NCI-H2107 treated with DMSO at 0.1 percent for 48 hours (cell line): ENCODE data around the gene SHD.
"Not testable (repeated sequence)": the region's sequence is repeated elsewhere in the genome, so short reads cannot be mapped to it uniquely, and the experiment has no call there.

Experiments
- DNase-seq: peaks from one replicate; lab custom pipeline; 2025; ENCODE audit not compliant: unreplicated experiment; lab: John Stamatoyannopoulos, UW

The SHD gene

DNA sequence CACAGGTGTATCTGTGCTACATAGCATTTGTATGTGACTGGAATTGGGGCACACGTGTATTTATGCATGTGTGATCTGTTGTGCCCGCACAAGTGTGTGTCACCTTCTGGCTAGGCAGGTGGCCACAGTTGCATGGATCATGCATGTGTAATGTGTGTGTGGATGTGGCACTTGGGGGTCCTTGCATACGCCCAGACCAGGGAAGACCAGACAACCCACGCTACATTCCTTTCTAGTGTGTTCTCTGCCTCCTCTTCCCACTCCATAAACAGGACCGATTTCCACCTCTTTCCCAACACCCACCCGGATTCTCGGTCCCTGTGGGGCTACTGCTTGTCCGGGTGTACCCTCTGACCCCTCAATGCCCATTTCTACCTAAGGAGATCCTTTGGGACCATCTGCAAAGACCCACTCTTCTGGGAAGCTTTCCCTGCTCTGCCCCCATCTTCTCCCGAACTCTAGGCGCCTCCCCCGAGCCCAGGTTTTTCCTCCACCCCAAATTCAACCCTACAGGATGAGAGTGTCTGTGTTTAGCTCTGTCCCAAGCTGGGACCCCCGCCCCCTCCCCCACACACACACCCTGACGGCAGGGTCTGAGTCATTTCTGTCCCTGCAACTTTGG, 47.3 kb downstream of the SHD start:
- DNase-seq: no peak

DNA sequence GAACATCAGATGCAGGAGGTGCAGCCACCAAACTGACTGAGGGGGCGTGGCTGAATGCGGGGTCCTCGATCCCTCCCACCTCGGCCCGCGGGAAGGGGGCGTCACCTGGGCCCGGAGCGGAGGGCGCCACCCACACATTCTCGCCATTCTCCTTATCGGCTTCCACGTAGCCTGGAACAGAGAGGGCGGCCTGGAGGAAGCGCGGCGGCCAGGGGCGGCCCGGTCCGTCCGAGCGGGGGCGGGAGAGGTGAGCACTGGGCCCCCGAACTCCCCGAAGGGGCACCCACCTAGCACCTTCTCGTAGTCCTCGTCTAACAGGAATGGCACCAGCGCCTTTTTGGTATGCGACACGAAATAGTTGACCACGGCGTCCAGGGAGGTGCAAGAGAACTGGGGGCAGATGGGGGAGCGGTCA, 47.8 kb downstream of the SHD start:
- DNase-seq: no peak

DNA sequence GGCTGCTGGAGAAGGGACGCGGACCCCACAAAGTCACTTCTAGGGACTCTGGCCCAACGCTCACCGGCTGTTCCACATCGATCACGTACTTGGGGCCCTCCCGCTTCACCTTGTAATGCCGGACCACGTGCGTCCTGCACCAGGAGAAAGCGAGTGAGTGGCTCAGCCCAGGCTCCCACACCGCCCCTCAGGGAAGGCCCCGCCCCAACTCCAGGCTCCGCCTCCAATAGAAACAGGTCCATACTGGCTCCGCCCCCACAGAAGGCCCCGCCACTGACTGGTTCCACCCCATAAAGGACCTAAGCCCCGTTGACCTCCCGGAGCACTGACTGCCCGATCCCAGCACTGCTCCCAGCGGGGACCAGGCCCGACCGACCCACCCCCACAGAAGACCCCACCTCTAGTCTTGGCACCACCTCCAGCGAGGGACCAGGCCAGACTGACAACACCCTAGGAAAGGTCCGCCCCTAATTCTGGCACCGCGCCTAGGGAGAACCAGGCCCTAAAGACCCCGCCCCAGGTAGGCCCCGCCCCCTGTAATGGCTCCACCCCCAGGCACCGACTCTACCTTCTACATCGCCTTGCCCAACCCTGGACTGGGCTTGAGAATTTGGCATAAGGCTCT, 48.3 kb downstream of the SHD start:
- no peak for DNase-seq

DNA sequence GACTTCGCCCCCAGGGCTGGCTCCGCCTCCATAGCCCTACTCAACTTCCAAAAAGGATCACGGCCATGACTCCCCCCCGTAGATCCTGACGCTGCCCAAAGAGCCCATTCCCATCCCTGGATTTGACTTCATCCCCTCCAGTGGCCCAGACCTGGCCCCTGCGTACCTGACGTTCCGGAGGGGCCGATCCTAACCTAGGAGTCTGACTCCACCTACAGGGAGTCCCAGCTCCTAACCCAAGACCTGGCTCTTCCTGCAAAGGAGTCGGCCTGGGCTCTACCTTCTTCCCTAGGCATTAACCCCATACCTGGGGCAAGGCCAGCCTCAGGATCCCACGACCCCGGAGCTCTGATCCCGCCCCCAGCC, 48.8 kb downstream of the SHD start:
- DNase-seq: no peak

DNA sequence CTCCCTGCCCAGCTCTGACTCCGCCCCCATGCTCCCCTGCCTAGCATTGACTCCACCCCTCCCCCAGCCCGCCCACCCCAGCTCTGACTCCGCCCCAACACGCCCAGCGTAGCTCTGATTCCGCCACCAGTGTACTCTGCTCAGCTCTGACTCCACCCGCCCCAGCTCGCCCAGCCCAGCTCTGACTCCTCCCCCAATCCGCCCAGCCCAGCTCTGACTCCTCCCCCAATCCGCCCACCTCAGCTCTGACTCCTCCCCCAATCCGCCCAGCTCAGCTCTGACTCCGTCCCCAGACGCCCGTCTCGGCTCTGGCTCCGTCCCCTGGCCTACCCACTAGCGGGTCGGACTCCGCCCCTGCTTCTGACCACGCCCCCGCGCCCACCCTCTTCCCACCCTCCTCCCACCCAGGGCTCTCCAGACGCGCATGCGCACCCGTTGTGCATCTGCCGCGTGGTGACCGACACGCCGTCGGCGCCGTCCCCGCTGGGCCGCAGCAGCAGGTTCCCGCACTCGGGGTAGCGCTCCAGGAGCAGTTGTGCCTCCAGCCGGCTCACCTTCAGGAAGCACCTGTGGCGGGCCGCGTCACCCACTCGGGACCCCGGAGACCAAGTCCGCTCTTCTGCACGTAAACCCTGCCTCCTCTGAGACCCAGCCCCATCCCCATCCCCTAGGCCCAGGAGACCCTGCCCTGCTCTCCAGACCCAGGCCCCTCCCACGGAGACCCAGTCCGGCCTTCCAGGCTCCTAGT, 49.4 kb downstream of the SHD start:
- peak; percentile 97 for DNase-seq

DNA sequence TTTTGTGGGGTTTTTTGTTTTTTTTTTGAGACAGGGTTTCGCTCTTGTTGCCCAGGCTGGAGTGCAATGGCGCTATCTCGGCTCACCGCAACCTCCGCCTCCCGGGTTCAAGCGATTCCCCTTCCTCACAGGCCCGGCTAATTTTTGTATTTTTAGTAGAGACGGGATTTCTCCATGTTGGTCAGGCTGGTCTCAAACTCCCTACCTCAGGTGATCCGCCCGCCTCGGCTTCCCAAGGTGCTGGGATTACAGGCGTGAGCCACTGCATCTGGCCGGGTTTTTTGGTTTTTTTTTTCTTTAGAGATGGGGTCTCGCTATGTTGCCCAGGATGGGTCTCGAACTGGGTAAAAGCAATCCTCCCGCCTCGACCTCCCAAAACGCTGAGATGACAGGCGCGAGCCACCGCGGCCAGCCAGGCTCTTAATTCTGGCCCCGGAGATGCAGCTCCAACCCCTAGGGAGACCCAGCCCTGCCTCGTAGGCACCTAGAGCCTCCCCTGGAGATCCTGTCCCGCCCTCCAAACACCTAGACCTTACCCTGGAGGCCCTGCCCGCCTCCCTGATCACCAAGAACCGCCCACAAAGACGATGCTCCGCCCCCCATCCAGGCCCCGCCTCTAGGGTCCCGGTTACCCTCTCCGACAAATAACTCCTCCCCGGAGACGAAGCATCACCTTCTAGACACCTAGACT, 50.1 kb downstream of the SHD start:
- DNase-seq: not testable (repeated sequence)

DNA sequence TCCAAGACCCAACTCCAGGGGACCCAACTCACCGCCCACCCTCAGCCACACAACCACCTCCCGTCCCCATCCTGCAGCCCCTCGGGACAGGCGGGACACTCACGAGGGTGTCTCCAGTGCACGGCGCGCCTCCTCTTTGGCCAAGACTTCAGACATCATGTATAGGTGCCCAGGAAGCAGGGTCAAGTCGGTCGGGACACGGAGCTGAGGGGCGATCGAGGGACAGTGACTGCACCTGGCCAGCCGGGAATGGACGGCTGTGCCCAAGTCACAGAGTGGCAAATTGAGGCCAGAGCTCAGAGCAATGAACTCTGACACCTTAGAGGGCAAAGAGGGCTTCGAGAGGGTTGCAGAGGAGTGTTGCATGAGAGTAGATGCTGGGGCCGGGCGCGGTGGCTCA, 50.8 kb downstream of the SHD start:
- DNase-seq: no peak

DNA sequence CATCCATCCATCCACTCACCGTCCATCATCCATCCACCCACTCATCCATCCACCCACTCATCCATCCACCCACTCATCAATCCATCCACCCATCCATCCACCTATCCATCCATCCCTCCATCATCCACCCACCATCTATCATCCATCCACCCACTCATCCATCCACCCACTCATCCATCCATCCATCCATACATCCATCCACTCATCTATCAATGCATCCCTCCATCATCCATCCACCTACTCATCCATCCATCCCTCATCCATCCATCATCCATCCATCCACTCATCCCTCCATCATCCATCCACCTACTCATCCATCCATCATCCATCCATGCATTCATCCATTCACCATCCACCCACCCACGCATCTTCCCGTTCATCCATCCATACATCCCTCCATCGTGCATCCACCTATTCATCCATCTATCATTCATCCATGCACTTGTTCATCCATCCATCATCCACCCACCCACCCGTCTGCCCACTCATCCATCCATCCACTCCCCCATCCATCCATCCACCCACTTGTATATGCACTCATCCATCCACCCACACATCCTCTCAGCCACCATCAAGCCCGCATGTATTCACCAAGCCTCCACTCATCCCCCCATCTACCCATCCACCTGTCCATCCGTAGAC, 56.0 kb downstream of the SHD start:
- DNase-seq: no peak

DNA sequence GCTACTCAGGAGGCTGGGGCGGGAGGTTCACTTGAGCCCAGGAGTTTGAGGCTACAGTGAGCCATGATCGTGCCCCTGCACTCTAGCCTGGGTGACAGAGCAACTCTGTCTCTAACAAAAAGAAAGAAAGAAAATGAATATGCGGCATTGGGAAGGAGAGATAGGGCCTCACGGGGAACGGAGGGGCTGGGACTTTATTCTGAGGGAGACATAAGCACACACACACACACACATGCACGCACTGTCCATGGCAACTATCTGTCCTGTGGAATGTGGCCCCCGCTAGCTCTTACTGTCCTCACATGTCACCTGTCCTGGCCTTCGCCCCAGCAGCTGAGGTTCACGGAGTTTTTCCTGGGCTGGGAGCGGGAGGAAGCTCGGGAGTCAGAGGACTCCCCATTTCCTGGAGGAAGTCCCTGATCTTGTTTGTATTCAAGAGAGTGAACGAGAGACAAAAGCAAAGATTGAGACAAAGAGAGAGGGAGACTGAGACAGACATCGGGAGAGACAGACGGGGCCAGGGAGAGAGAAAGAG, 58.9 kb downstream of the SHD start:
- peak; percentile 12 for DNase-seq

DNA sequence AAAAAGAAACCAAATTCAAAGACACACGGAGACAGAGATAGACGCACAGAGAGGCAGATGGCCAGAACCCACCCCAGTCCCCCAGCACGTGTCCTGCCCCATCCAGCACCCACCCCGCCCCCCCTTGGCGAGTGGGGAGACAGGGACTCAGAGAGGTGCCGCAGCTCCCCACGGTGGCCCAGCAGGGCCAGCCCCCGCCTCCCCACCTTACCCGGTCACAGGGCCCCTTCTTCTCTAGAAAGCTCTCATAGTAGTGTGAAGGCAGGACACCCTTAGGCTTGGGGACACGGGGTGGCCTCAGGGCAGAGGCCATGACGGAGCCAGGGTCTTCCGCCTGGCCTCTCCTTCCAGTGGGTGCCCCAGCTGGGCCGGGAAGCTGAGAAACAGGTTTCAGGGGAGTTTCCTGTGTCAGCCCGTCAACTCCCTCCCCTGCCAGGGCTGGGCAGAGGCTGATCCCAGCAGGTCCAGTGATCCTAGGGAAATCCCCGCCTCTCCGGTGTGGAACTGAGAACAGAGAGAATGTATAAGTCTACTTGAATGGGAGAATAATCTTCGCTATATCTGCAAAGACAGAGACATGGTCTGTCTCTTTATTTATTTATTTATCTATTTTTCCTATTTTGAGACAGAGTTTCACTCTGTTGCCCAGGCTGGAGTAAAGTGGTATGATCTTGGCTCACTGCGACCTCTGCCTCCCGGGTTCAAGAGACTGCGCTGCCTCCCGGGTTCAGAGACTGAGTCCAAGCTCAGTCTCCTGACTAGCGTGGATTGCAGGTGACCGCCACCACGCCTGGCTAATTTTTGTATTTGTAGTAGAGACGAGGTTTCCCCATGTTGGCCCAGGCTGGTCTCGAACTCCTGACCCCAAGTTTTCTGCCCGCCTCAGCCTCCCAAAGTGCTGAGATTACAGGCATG, 59.6 kb downstream of the SHD start, which contains the start of gene STAP2:
TSS of gene STAP2 (minus strand) at position 387 of the 915 bp plus-strand sequence. CDS start at position 313, 74 bp downstream.
- DNase-seq: no peak
